Measurements from ENCODE around the gene PSENEN. TPM values are rescaled to one million over a fixed set of nuclear protein-coding genes. Genes with fewer than 3 reads are reported as not detected.

The PSENEN gene
- total RNA-seq, 1 donor, result 11.6 TPM

DNA sequence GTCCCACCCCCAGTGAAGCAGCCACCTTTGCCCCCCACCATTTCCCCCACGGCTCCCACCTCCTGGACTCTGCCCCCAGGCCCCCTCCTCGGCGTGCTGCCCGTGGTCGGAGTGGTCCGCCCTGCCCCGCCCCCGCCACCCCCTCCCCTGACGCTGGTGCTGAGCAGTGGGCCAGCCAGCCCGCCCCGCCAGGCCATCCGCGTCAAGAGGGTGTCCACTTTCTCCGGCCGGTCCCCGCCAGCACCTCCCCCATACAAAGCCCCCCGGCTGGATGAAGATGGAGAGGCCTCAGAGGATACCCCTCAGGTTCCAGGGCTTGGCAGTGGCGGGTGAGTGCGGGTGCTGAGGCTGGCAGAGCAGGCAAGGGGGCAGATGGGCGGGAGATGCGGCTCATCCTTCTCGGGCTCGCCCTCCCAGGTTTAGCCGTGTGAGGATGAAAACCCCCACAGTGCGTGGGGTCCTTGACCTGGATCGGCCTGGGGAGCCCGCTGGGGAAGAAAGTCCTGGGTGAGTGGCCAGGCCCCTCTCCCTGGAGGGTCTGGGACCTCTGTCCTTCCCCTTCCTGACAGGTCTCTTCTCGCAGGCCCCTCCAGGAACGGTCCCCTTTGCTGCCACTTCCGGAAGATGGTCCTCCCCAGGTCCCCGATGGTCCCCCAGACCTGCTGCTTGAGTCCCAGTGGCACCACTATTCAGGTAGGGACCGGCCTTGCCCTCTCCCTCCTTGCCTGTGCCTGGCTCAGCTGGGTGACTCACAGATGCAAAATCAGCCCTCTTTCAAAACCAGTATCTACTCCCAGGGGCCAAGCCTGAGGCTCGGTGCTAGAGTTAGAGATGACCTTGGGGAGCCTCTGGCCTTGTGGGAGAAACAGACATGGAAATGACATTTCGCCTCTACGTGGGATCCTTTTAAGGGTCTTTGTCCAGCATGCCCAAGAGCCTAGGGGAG is 12.0 kb upstream of the PSENEN start:
- no peaks in the 10 kb centered on the region for H3K79me2 ChIP-seq (ENCODE audit: insufficient read depth, low read length)
- H3K36me3 ChIP-seq (ENCODE audit: insufficient read depth, low read length), result peaks cover 70% of the 10 kb centered on the region
- no peak overlapping the region for H3K4me2 ChIP-seq (ENCODE audit: insufficient read depth, low read length)
- H3K4me1 ChIP-seq (ENCODE audit: insufficient read depth, low read length), result no peaks in the 10 kb centered on the region
- TF ChIP-seq, protein P1, sequence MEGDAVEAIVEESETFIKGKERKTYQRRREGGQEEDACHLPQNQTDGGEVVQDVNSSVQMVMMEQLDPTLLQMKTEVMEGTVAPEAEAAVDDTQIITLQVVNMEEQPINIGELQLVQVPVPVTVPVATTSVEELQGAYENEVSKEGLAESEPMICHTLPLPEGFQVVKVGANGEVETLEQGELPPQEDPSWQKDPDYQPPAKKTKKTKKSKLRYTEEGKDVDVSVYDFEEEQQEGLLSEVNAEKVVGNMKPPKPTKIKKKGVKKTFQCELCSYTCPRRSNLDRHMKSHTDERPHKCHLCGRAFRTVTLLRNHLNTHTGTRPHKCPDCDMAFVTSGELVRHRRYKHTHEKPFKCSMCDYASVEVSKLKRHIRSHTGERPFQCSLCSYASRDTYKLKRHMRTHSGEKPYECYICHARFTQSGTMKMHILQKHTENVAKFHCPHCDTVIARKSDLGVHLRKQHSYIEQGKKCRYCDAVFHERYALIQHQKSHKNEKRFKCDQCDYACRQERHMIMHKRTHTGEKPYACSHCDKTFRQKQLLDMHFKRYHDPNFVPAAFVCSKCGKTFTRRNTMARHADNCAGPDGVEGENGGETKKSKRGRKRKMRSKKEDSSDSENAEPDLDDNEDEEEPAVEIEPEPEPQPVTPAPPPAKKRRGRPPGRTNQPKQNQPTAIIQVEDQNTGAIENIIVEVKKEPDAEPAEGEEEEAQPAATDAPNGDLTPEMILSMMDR (IDR thresholded peaks at IDR 0.05; ENCODE audit: extremely low read depth, low read depth, low read length), result no peak
- peak; percentile 87 for DNase-seq (ENCODE audit: insufficient read length, low spot score, missing footprints)
- H3K4me3 ChIP-seq (ENCODE audit: insufficient read depth, low read length), result no peak overlapping the region
- H3K27me3 ChIP-seq (ENCODE audit: insufficient read depth, low read length), result no peaks in the 10 kb centered on the region
- no peak overlapping the region for H2AFZ ChIP-seq (ENCODE audit: low read length)
- H4K20me1 ChIP-seq (ENCODE audit: insufficient read depth, low read length), result peaks cover 7% of the 10 kb centered on the region
- no peak overlapping the region for H3K27ac ChIP-seq (ENCODE audit: low read depth, low read length)
- no peaks in the 10 kb centered on the region for H3K9me3 ChIP-seq (ENCODE audit: low read depth, low read length)

DNA sequence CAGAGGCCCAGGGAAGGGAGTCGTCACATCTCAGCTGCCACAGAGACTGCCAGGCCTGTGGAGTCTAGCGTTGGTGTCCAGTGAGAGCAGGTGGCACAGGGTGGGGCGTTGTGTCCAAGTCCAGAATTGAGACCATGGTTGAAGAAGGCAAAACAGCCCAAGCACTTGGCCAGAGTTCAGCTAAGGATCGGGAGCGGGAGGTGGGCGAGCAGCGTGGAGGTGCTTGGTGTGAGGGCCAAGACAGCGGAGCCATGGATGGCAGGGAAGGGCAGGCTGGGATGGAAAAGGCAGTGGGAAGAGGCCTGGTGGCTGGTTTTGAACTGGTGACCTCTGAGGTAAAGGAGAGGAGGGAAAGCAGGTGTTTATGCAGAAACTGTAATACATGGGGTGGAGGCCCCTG is 11.2 kb upstream of the PSENEN start:
- H3K27me3 ChIP-seq (ENCODE audit: insufficient read depth, low read length), result no peaks in the 10 kb centered on the region
- peaks cover 69% of the 10 kb centered on the region for H3K36me3 ChIP-seq (ENCODE audit: insufficient read depth, low read length)
- no peak overlapping the region for H3K4me2 ChIP-seq (ENCODE audit: insufficient read depth, low read length)

DNA sequence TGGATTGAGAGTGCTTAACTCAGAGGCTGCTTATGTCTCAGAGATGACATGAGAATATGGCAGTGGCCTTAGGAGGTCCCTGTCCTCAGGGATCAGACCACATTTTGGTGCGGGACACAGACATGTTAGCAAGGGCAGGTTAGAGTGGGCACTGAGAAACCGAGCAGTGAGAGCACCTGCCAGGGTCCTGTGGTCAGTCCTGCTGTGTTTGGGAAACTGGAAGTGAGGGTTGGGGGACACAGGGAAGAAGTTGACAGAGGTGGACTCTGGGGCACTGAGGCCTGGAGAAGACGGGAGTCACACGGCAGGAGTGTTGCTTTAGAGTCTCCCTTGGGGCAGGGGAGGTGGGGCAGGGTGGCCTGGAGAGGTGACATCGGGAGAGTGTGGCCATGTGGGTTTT is 10.6 kb upstream of the PSENEN start:
- Histone ChIP-seq H3K4me2 (ENCODE audit: insufficient read depth, low read length) (no peak overlapping the region), H3K79me2 (ENCODE audit: insufficient read depth, low read length) (no peaks in the 10 kb centered on the region), H3K27me3 (ENCODE audit: insufficient read depth, low read length) (no peaks in the 10 kb centered on the region), H3K4me3 (ENCODE audit: insufficient read depth, low read length) (no peak overlapping the region), H3K4me1 (ENCODE audit: insufficient read depth, low read length) (no peaks in the 10 kb centered on the region), H3K27ac (ENCODE audit: low read depth, low read length) (no peak overlapping the region), H2AFZ (ENCODE audit: low read length) (no peak overlapping the region), H3K36me3 (ENCODE audit: insufficient read depth, low read length) (peaks cover 63% of the 10 kb centered on the region), H3K9me3 (ENCODE audit: low read depth, low read length) (no peaks in the 10 kb centered on the region), H4K20me1 (ENCODE audit: insufficient read depth, low read length) (peaks cover 7% of the 10 kb centered on the region)
- DNase-seq (ENCODE audit: insufficient read length, low spot score, missing footprints), result peak; percentile 51
- TF ChIP-seq, protein P1 (IDR thresholded peaks at IDR 0.05; ENCODE audit: extremely low read depth, low read depth, low read length), result no peak

More for the DNA sequence above, 11.2 kb upstream of the PSENEN start:
- Histone ChIP-seq H4K20me1 (ENCODE audit: insufficient read depth, low read length) (peaks cover 7% of the 10 kb centered on the region), H3K4me1 (ENCODE audit: insufficient read depth, low read length) (no peaks in the 10 kb centered on the region), H3K9me3 (ENCODE audit: low read depth, low read length) (no peaks in the 10 kb centered on the region), H2AFZ (ENCODE audit: low read length) (no peak overlapping the region), H3K4me3 (ENCODE audit: insufficient read depth, low read length) (no peak overlapping the region), H3K79me2 (ENCODE audit: insufficient read depth, low read length) (no peaks in the 10 kb centered on the region), H3K27ac (ENCODE audit: low read depth, low read length) (no peak overlapping the region)
- DNase-seq (ENCODE audit: insufficient read length, low spot score, missing footprints), result peak; percentile 14
- TF ChIP-seq, protein P1 (IDR thresholded peaks at IDR 0.05; ENCODE audit: extremely low read depth, low read depth, low read length), result no peak
